RKO (cell line): ENCODE results near the gene H2BK1.

Experiments used
- DNase-seq: peaks from one replicate; pipeline ENCODE4 v3.0.0-alpha.2; 2016; ENCODE audit warnings: low spot score

Gene H2BK1

GRCh38 chr7:151178831-151179230 is 31.5 kb downstream of the H2BK1 start:
- DNase-seq = no peak

- DNase-seq = no peak
Observed at GRCh38 chr7:151178236-151178635, 32.1 kb downstream of the H2BK1 start.

- no peak for DNase-seq
Observed at GRCh38 chr7:151177310-151177709, 33.0 kb downstream of the H2BK1 start.

DNA sequence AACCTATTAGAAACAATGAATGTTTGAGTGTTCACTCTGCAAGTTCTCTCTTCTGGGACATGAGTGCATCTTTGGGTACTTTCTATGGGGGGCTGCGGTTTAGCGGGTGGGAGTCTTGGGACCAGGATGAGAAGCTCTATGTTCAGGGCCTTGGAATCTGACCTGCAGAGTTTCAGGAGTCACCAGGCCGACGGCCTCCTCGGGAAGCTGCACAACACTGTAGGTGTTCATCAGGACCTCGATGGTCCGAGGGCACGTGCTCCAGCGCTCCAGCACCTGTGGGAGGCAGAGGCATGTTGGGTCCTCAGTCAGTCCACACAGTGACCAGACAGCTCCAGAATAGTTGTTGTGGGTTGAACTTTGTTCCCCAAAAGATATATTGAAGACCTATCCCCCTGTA is 33.9 kb downstream of the H2BK1 start:
- no peak for DNase-seq

- DNase-seq = no peak
Observed at GRCh38 chr7:151175793-151176311, 34.4 kb downstream of the H2BK1 start.

DNA sequence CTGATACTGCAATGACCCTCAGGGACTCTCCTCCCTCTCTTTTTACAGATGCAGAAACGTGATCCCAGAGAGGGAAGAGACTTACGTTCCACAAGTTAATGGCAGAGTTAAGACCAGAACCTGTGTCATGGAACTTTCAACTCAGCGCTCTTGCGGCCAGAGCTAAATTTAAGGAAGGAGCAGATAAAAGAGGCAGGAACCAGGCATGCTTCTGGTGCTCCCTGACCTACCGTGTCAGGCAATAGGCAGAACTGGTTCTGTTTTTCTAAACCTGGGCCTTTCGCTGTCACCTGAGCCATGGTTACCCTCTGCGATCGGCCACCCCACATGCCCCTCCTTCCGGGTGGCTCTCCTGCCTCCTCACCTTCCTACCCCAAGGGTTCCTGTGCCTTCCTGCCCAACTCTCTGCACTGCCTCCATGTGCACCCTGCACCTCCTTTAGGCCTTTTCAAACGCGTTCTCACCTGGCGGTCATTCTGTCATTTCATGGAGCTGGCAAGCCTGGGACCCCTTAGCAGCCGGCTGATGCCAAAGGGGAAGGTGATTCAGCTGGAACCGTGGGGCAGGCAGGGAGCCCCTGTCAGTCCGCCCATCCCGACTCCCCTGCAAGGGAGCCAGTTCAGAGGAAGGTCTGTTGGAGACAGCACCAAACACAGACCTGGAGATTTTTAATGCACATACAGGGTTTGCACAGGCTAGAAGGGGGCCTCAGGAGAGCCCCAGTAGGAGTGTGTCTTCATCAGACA is 35.1 kb downstream of the H2BK1 start:
- no peak for DNase-seq

DNA sequence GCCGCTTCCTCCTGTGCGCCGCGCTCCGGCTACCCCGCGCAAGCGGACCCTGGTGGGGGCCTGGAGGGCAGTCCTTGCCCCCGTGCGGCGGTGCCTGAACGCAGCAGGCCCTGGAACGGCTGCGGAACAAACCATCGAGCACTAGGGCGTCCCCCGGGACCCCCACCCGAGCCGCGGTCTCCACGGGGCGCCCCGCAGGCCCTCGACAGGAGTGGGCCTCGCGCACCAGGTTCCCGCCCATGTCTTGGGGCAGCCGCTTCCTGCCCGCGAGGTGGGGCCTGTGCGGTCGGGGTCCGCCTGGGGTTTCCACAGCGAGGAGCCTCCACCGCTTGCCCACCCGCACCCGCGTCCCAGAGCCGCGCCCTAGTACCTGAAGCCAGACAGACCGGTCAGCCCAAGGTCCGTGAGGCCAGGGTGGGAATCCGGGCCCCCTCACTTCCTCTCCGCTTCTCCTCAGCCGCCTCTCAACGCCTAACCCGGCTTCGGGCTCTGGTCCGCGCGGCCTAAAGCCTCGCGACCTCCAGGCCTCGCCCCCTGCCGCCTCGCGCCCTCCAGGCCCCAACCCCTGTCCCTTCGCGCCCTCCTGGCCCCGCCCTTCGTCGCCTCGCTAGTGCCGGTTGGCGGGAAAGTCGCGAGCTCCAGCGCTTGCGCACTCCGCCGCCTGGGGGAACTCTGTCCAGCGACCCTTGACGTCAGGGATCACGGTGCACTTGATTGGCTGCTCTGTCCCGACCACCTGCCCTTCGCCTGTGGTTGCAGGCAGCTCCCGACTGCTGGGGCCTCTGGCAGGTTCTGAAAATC is 35.8 kb downstream of the H2BK1 start:
- DNase-seq = no peak

DNA sequence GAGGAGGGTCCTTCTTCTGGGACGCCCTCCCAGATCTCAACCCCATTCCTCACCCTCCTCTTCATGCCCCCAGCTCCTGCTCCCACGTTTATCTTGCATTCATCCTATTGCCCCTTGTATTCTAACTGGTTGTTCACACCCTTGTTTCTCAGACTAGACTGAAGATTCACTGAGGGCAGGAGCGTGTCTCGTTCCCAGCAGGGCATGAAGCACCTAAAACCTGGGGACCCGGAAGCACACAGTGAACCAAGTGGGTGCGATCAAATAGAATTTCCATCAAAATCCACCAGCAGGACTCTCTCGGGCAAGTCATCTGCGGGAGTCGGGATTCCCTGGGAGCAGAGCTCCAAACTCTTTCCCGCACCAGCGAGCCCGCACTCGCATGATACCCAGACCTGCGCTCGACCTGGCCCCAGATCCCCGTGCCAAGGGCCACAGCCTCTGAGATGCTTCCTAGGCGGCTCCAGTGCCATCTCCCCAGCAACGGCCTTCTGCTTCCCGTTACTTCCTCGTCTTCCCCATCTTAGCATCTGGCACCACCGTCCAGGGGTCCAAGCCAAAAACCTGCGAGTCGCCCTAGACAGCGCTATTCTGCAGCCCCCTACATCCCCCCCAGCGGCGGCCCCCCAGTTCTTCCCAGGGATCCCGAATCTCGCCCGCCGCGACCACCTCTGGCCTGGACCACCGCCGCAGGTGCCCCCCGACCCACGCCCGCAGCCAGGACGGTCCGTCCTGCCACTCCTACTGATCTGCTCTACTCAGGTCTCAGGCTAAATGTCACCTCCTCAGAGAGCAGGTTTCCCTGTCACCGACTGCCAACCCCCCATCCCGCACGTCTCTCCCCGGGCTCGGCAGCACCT is 36.7 kb downstream of the H2BK1 start:
- DNase-seq = no peak

DNA sequence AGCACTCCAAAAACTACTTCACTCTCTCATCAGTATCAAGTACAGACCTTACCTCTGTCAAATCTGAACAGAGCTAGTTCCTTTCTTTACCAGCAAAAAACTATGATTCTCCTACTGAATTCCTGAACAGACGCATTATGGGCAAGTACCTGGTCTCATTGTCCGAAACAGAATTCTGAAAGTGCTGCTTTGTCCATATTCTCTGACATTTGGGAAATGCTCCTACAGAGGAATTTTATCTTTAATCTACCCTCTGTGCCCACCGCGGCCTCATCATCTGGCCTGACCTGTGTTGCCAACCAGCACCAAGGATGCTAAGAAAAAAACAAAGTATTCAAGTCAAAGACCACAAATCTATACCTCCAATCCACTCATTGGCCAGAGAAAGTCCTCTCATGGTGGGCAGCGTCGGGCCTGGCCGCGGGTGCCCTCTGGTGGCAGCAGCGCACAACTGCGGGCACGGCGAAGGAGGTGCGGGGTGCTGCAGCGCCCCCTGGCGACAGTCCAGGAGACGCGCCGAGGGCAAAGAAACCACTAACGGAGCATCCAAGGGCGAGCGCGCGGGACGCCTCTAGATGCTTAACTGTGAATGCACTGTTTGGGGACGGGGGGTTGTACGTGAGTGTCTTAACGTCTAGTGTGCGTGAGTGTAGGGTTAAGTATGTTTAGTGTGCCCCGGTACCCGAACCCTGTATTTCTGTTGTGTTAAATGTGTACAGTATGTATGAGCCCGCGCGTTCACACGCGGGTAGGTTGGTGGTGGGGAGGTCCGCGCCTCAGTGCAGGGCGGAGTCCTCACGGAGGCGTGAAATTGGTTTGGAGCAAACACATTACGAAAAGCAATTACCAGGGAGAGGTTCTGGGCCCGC is 37.8 kb downstream of the H2BK1 start:
- peak; percentile 81 for DNase-seq

DNA sequence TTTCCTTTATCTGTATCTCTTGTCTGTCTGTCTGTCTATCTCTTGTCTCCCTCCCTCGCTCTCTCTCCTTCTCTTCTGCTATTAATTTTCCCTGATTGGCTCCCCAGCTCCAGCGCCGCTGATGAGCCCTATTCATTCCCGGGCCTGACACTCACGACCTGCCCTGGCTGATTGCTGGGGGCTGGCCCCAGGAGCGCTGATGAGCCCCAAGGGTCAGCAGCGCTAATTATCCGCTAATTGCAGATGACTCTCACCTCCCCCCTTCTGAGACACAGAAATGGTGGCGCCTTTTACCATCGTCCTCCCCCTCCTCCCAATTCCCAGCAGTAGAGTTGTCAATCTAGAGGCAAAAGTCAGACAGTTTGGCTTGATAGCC is 41.5 kb downstream of the H2BK1 start:
- no peak for DNase-seq

DNA sequence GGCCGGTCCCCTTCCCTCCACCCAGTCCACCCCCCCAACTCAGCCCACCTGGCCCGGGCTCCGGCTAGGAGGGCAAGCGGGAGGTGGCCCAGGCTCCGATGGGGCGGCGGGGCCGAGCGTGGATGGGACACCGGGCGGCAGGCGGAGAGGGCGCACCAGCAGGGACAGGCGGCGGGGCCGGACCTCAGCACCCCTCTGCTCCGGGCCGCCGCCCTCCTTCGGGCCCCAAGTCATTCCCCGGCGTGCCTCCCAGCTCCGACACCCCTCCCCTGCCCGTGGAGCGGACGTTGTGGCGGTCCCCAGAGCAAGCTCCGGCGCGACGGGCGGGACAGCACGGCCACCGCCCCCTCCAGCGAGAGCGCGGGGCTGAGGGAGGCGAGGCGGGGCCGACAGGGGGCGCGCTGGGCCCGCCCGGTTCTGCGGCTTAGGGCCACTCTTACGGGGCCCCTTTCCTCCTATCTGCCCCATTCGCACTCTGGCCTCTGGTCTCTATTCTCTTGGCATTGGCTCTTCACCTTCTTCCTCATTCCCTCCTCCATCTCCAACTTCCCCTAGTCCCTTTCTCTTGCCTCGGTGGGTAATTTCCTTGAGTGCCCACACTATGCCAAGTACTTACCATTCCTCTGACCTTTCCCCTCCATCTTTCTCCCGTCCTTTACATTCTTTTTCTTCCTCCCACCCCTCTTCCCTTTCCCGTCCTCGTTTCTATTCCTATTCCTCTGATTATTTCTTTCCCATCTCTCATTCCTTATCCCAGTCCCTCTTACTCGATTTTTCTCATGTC is 42.1 kb downstream of the H2BK1 start:
- no peak for DNase-seq

DNA sequence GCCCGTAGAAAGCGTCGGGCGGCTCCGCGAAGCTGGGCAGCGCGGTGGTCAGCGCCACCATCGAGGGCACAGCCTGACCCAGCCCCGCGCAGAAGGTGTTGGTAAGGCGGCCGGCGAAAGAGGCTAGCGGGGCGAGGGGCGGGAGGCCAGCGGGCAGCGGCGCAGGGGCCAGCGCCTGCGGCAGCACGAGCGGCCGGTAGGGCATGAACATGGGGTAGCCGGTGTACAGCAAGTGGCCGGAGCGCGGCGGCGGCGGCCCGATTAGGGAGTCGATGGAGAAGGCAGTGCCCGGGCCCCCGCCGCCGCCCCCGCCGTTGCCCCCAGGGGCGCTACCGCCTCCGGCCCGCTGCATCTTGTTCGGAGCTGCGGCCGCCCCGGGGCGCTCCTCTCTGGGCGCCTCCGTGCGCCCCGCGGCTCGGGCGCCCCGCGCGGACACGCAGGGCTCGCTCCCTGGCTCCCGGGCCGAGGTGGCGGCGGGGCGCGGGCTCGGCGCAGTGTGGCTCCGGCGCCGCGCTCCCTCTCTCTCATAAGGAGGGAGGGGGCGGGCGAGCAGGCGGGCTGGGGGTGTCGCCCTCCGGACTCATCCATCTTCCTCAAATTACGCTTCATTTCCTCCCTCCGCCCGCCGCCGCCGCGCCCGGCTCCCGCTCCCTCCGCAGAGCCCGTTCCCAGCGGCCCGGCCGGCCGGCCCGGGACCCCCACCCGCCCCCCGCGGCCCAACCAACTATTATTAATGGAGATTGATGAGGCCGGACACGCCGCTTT is 42.9 kb downstream of the H2BK1 start, which contains the start of gene GBX1:
GBX1 (minus strand) TSS at position 498 of the 765 bp plus-strand sequence; CDS start at position 352, 146 bp downstream.
- DNase-seq = no peak

- DNase-seq = no peak
Observed at GRCh38 chr7:151166629-151167196, 43.6 kb downstream of the H2BK1 start.

- no peak for DNase-seq
Observed at GRCh38 chr7:151161757-151162156, 48.5 kb downstream of the H2BK1 start.
